ENCODE results near the gene ST6GALNAC3.

The ST6GALNAC3 gene

GRCh38 chr1:76074321-76075187, at the start of gene ST6GALNAC3:
Gene ST6GALNAC3 (plus strand): TSS chr1:76074746.
- ChIA-PET CTCF (no interaction called here), POLR2A (interaction anchor here (0.7 to 1.6 kb wide), 3 partner anchors 11 to 83 kb away, joined by 3 to 4 read pairs (median 3); no protein-coding TSS in a partner anchor)

GRCh38 chr1:76027341-76027740, 47.2 kb upstream of the ST6GALNAC3 start:
- POLR2A ChIA-PET = no interaction called here
- TF ChIP-seq FOXM1 (IDR thresholded peaks at IDR 0.05; ENCODE audit: borderline replicate concordance) (no peak), CTBP1 (IDR thresholded peaks at IDR 0.05; ENCODE audit: borderline replicate concordance) (no peak), SUZ12 (IDR thresholded peaks at IDR 0.05) (no peak), ZNF384 (IDR thresholded peaks at IDR 0.05) (no peak), NFRKB (IDR thresholded peaks at IDR 0.05) (no peak), PKNOX1 (IDR thresholded peaks at IDR 0.05) (no peak), HDGF (IDR thresholded peaks at IDR 0.05; ENCODE audit: borderline replicate concordance) (no peak), ELF4 (IDR thresholded peaks at IDR 0.05) (no peak), BHLHE40 (IDR thresholded peaks at IDR 0.05; ENCODE audit: borderline replicate concordance) (no peak), SP1 (IDR thresholded peaks at IDR 0.05) (no peak), LEF1 (IDR thresholded peaks at IDR 0.05; ENCODE audit: borderline replicate concordance) (no peak), ARNT (IDR thresholded peaks at IDR 0.05) (no peak), L3MBTL2 (conservative IDR thresholded peaks at IDR 0.05) (no peak), TARDBP (IDR thresholded peaks at IDR 0.05) (no peak), FOXA1 (IDR thresholded peaks at IDR 0.05) (no peak), FOXK2 (IDR thresholded peaks at IDR 0.05) (no peak)
- CTCF ChIA-PET = no interaction called here
- no peak for DNase-seq (ENCODE audit: extremely low spot score)

More at GRCh38 chr1:76074321-76075187, at the start of gene ST6GALNAC3:
- no peak for TF ChIP-seq ARNT (IDR thresholded peaks at IDR 0.05)
- peak; percentile 95 for TF ChIP-seq L3MBTL2 (conservative IDR thresholded peaks at IDR 0.05)
- no peak for TF ChIP-seq HDGF (IDR thresholded peaks at IDR 0.05; ENCODE audit: borderline replicate concordance)
- TF ChIP-seq FOXM1 (IDR thresholded peaks at IDR 0.05; ENCODE audit: borderline replicate concordance) = no peak
- no peak for TF ChIP-seq SUZ12 (IDR thresholded peaks at IDR 0.05)
- TF ChIP-seq ELF4 (IDR thresholded peaks at IDR 0.05) = no peak
- TF ChIP-seq FOXK2 (IDR thresholded peaks at IDR 0.05) = no peak
- no peak for TF ChIP-seq ZNF384 (IDR thresholded peaks at IDR 0.05)
- TF ChIP-seq FOXA1 (IDR thresholded peaks at IDR 0.05) = no peak
- peak; percentile 97 for DNase-seq (ENCODE audit: extremely low spot score)

- TF ChIP-seq HDGF (IDR thresholded peaks at IDR 0.05; ENCODE audit: borderline replicate concordance) (no peak), LEF1 (IDR thresholded peaks at IDR 0.05; ENCODE audit: borderline replicate concordance) (no peak), ELF4 (IDR thresholded peaks at IDR 0.05) (no peak), PKNOX1 (IDR thresholded peaks at IDR 0.05) (no peak), CTBP1 (IDR thresholded peaks at IDR 0.05; ENCODE audit: borderline replicate concordance) (no peak), ARNT (IDR thresholded peaks at IDR 0.05) (no peak)
- ChIA-PET CTCF (interaction anchor here (0.7 kb wide), 1 partner anchor 30 kb away, joined by 3 read pairs; no protein-coding TSS in a partner anchor), POLR2A (no interaction called here)
- no peak for DNase-seq (ENCODE audit: extremely low spot score)
Observed at GRCh38 chr1:76029331-76029730, 45.2 kb upstream of the ST6GALNAC3 start.

GRCh38 chr1:76031496-76031895, 43.0 kb upstream of the ST6GALNAC3 start:
- no peak for DNase-seq (ENCODE audit: extremely low spot score)
- CTCF ChIA-PET = no interaction called here
- TF ChIP-seq LEF1 (IDR thresholded peaks at IDR 0.05; ENCODE audit: borderline replicate concordance) (no peak), FOXA1 (IDR thresholded peaks at IDR 0.05) (no peak), SP1 (IDR thresholded peaks at IDR 0.05) (no peak), SUZ12 (IDR thresholded peaks at IDR 0.05) (no peak), PKNOX1 (IDR thresholded peaks at IDR 0.05) (no peak), CTBP1 (IDR thresholded peaks at IDR 0.05; ENCODE audit: borderline replicate concordance) (no peak), FOXM1 (IDR thresholded peaks at IDR 0.05; ENCODE audit: borderline replicate concordance) (no peak), NFRKB (IDR thresholded peaks at IDR 0.05) (no peak), FOXK2 (IDR thresholded peaks at IDR 0.05) (no peak), ZNF384 (IDR thresholded peaks at IDR 0.05) (no peak), HDGF (IDR thresholded peaks at IDR 0.05; ENCODE audit: borderline replicate concordance) (no peak), ELF4 (IDR thresholded peaks at IDR 0.05) (no peak), ARNT (IDR thresholded peaks at IDR 0.05) (no peak), L3MBTL2 (conservative IDR thresholded peaks at IDR 0.05) (no peak), TARDBP (IDR thresholded peaks at IDR 0.05) (no peak), BHLHE40 (IDR thresholded peaks at IDR 0.05; ENCODE audit: borderline replicate concordance) (no peak)
- POLR2A ChIA-PET = no interaction called here

DNA sequence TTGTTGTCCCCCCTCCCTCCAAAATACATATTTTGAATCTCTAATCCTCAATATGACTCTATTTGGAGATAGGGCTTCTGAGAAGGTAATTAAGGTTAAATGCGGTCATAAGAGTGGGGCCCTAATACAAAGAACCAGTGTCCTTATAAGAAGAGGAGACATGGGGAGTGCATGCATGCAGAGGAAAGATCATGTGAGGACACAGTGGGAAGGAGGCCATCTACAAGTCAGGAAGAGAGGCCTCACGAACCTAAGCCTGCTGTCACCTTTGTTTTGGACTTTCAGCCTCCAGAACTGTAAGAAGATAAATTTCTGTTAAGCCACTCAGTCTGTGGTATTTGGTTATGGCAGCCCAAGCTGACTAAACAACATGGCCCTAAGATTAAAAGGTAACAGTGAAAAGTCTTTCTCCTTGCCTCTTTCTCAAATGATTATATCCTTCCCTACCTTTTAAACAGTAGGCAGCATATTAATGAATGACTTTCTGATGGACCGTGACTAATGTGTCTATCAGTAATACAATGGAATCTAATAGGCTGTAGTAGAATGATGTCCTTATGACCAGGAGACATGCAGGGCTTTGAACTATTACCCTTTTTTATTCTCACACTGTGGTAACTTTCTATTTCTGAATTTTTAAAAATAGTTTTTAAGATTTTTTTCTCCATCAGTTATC, 40.6 kb upstream of the ST6GALNAC3 start:
- TF ChIP-seq SUZ12 (IDR thresholded peaks at IDR 0.05) (no peak), ZNF384 (IDR thresholded peaks at IDR 0.05) (no peak), LEF1 (IDR thresholded peaks at IDR 0.05; ENCODE audit: borderline replicate concordance) (no peak), FOXK2 (IDR thresholded peaks at IDR 0.05) (no peak), CTBP1 (IDR thresholded peaks at IDR 0.05; ENCODE audit: borderline replicate concordance) (no peak), HDGF (IDR thresholded peaks at IDR 0.05; ENCODE audit: borderline replicate concordance) (no peak), FOXM1 (IDR thresholded peaks at IDR 0.05; ENCODE audit: borderline replicate concordance) (no peak), ELF4 (IDR thresholded peaks at IDR 0.05) (no peak), FOXA1 (IDR thresholded peaks at IDR 0.05) (no peak), ARNT (IDR thresholded peaks at IDR 0.05) (no peak), PKNOX1 (IDR thresholded peaks at IDR 0.05) (no peak), TARDBP (IDR thresholded peaks at IDR 0.05) (no peak), L3MBTL2 (conservative IDR thresholded peaks at IDR 0.05) (no peak), BHLHE40 (IDR thresholded peaks at IDR 0.05; ENCODE audit: borderline replicate concordance) (no peak), NFRKB (IDR thresholded peaks at IDR 0.05) (no peak), SP1 (IDR thresholded peaks at IDR 0.05) (no peak)
- ChIA-PET POLR2A (no interaction called here), CTCF (no interaction called here)
- DNase-seq (ENCODE audit: extremely low spot score) = no peak

All from HEK293T (cell line).